GM23338 (cell line): ENCODE measurements around the gene PLD5. TPM values are rescaled to one million over a fixed set of nuclear protein-coding genes. Genes with fewer than 3 reads are reported as not detected.

ENCODE experiments used
- ATAC-seq: fragments of 200-7000 bp; cut with Tn5 transposase; 3 replicates; pipeline ENCODE4 v1.9.1; 2020
- DNase-seq: peaks from one replicate; pipeline ENCODE4 v3.0.0-alpha.2; 2015; ENCODE audit warnings: low spot score
- H2AFZ ChIP-seq: fragments of 200-600 bp; sonication (generic); 2 replicates; pipeline ENCODE4 v1.8.0; 2016; ENCODE audit warnings: antibody characterized with exemption, mild to moderate bottlenecking, moderate library complexity
- H3F3A ChIP-seq: fragments of 200-600 bp; sonication (generic); replicated peaks from 2 replicates; pipeline ENCODE4 v1.8.0; 2017; ENCODE audit warnings: antibody characterized with exemption, mixed run types, low read depth
- H3K27ac ChIP-seq: fragments of 200-600 bp; sonication (generic); 2 replicates; pipeline ENCODE4 v1.6.1; 2016; ENCODE audit warnings: low read depth
- H3K27me3 ChIP-seq: fragments of 200-600 bp; sonication (generic); 2 replicates; pipeline ENCODE4 v1.8.0; 2016; ENCODE audit warnings: mild to moderate bottlenecking, mixed run types, moderate library complexity; ENCODE audit not compliant: insufficient read depth
- H3K36me3 ChIP-seq: fragments of 200-600 bp; sonication (generic); 2 replicates; pipeline ENCODE4 v1.8.0; 2016; ENCODE audit warnings: mild to moderate bottlenecking; ENCODE audit not compliant: insufficient read depth
- H3K4me1 ChIP-seq: fragments of 200-600 bp; sonication (generic); 2 replicates; pipeline ENCODE4 v1.8.0; 2016; ENCODE audit warnings: mild to moderate bottlenecking, moderate library complexity; ENCODE audit not compliant: insufficient read depth
- H3K4me2 ChIP-seq: fragments of 200-600 bp; sonication (generic); 2 replicates; pipeline ENCODE4 v1.7.1; 2017; ENCODE audit warnings: mixed run types
- H3K4me3 ChIP-seq: fragments of 200-600 bp; sonication (generic); 2 replicates; pipeline ENCODE4 v1.6.1; 2016; ENCODE audit warnings: mixed run types
- H3K79me2 ChIP-seq: fragments of 200-600 bp; sonication (generic); replicated peaks from 2 replicates; pipeline ENCODE4 v1.8.0; 2017; ENCODE audit warnings: mild to moderate bottlenecking; ENCODE audit not compliant: insufficient read depth
- H3K9me2 ChIP-seq: fragments of 200-600 bp; sonication (generic); 2 replicates; pipeline ENCODE4 v1.8.0; 2017; ENCODE audit not compliant: insufficient read depth
- H4K20me1 ChIP-seq: fragments of 200-600 bp; sonication (generic); replicated peaks from 2 replicates; pipeline ENCODE4 v1.8.0; 2017; ENCODE audit warnings: mild to moderate bottlenecking; ENCODE audit not compliant: insufficient read depth
- H3K27ac Mint-ChIP-seq: 2 replicates; pipeline ENCODE4 v1.8.0; 2020; ENCODE audit warnings: inconsistent platforms, mild to moderate bottlenecking, moderate library complexity, mixed read lengths
- H3K27me3 Mint-ChIP-seq: 3 replicates; pipeline ENCODE4 v1.8.0; 2022; ENCODE audit warnings: low read depth, mild to moderate bottlenecking, moderate library complexity, mixed read lengths, inconsistent platforms; ENCODE audit not compliant: insufficient read depth, poor library complexity
- H3K36me3 Mint-ChIP-seq: 3 replicates; pipeline ENCODE4 v1.8.0; 2021; ENCODE audit warnings: low read depth, mild to moderate bottlenecking, inconsistent platforms, moderate library complexity, mixed read lengths
- H3K4me1 Mint-ChIP-seq: 3 replicates; pipeline ENCODE4 v1.8.0; 2020; ENCODE audit warnings: mild to moderate bottlenecking, inconsistent platforms, mixed read lengths
- H3K4me3 Mint-ChIP-seq: 3 replicates; pipeline ENCODE4 v1.8.0; 2021; ENCODE audit warnings: moderate library complexity, mild to moderate bottlenecking, inconsistent platforms, mixed read lengths
- H3K9me3 Mint-ChIP-seq: 3 replicates; pipeline ENCODE4 v1.8.0; 2020; ENCODE audit warnings: moderate library complexity, mild to moderate bottlenecking, inconsistent platforms, mixed read lengths
- CREB1 ChIP-seq: fragments of 250-450 bp; sonication (Bioruptor Pico); IDR thresholded peaks from 2 replicates; pipeline ENCODE4 v1.5.0; 2020; ENCODE audit warnings: low read depth, mild to moderate bottlenecking, moderate library complexity
- EZH2 ChIP-seq: fragments of 200-600 bp; sonication (generic); IDR thresholded peaks from one replicate; pipeline ENCODE4 v1.8.0; 2017; ENCODE audit warnings: antibody characterized with exemption, mild to moderate bottlenecking, low read depth; ENCODE audit not compliant: unreplicated experiment
- JUNB ChIP-seq: IDR thresholded peaks from one replicate; pipeline ENCODE4 v1.6.1; 2016; ENCODE audit warnings: antibody characterized with exemption; ENCODE audit not compliant: unreplicated experiment
- NANOG ChIP-seq: IDR thresholded peaks from 2 replicates; pipeline ENCODE4 v1.6.1; 2016; ENCODE audit warnings: antibody characterized with exemption, borderline replicate concordance
- STAT1 ChIP-seq: IDR thresholded peaks from one replicate; pipeline ENCODE4 v1.6.1; 2016; ENCODE audit warnings: antibody characterized with exemption; ENCODE audit not compliant: unreplicated experiment
- ZNF114 ChIP-seq: fragments of 250-450 bp; sonication (Bioruptor Pico); IDR thresholded peaks from 2 replicates; pipeline ENCODE4 v1.5.0; 2020; ENCODE audit warnings: mild to moderate bottlenecking, moderate library complexity
- ZNF331 ChIP-seq: fragments of 250-450 bp; sonication (Bioruptor Pico); IDR thresholded peaks from 2 replicates; pipeline ENCODE4 v1.5.0; 2020; ENCODE audit warnings: low read depth, mild to moderate bottlenecking, moderate library complexity
- polyA plus RNA-seq: library from polyadenylated mRNA; unstranded; fragments of >200 nt; fragmentation: Nextera tagmentation; extraction: Ambion mirVana; gene quantifications from 2 replicates; pipeline ENCODE4 v1.2.1, GENCODE V29; 2016
- total RNA-seq: library from RNA; depleted of rRNA; stranded (reverse); fragments of >200 nt; shearing (Covaris generic); gene quantifications from 2 replicates; pipeline ENCODE4 v1.2.3, GENCODE V29; 2014
- TF ChIP-seq, protein P1 (sequence below): fragments of 250-450 bp; sonication (Bioruptor Pico); IDR thresholded peaks from 2 replicates; pipeline ENCODE4 v1.5.0; 2020; ENCODE audit warnings: mild to moderate bottlenecking, moderate library complexity
- TF ChIP-seq, protein P2 (sequence below), 2 experiments: fragments of 200-600 bp in 1 of 2; sonication (generic) in 1 of 2; conservative IDR thresholded peaks; 2 replicates each; pipeline versions ENCODE4 v1.5.1 to v1.6.1; 2016 to 2017; ENCODE audit warnings: antibody characterized with exemption in 2 of 2, low read depth in 2 of 2, mild to moderate bottlenecking in 2 of 2, moderate library complexity in 1 of 2

PLD5 gene
- total and polyA plus RNA-seq, 2 experiments from 2014 or later: 5.5 to 5.8 TPM

DNA sequence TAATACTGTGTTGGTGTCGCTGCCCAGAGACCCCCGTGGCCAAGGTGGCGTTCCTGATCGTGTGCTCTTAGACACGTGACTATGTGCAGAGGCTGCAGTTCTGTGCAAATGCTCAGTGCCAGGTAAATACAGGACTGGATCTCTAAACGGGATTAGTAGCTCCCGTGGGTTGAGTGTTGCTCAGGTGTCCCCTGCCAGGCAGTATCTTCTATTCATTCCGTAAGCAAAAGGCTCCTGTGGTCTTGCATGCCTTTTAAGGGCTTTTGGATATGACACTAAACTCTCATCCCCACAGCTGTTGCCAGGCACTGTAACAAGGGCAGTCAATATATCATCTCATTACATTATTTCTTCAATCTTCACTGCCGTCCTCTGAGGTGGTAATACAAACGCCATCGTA is 431.4 kb downstream of the PLD5 start (continued):
- TF ChIP-seq, protein P1, sequence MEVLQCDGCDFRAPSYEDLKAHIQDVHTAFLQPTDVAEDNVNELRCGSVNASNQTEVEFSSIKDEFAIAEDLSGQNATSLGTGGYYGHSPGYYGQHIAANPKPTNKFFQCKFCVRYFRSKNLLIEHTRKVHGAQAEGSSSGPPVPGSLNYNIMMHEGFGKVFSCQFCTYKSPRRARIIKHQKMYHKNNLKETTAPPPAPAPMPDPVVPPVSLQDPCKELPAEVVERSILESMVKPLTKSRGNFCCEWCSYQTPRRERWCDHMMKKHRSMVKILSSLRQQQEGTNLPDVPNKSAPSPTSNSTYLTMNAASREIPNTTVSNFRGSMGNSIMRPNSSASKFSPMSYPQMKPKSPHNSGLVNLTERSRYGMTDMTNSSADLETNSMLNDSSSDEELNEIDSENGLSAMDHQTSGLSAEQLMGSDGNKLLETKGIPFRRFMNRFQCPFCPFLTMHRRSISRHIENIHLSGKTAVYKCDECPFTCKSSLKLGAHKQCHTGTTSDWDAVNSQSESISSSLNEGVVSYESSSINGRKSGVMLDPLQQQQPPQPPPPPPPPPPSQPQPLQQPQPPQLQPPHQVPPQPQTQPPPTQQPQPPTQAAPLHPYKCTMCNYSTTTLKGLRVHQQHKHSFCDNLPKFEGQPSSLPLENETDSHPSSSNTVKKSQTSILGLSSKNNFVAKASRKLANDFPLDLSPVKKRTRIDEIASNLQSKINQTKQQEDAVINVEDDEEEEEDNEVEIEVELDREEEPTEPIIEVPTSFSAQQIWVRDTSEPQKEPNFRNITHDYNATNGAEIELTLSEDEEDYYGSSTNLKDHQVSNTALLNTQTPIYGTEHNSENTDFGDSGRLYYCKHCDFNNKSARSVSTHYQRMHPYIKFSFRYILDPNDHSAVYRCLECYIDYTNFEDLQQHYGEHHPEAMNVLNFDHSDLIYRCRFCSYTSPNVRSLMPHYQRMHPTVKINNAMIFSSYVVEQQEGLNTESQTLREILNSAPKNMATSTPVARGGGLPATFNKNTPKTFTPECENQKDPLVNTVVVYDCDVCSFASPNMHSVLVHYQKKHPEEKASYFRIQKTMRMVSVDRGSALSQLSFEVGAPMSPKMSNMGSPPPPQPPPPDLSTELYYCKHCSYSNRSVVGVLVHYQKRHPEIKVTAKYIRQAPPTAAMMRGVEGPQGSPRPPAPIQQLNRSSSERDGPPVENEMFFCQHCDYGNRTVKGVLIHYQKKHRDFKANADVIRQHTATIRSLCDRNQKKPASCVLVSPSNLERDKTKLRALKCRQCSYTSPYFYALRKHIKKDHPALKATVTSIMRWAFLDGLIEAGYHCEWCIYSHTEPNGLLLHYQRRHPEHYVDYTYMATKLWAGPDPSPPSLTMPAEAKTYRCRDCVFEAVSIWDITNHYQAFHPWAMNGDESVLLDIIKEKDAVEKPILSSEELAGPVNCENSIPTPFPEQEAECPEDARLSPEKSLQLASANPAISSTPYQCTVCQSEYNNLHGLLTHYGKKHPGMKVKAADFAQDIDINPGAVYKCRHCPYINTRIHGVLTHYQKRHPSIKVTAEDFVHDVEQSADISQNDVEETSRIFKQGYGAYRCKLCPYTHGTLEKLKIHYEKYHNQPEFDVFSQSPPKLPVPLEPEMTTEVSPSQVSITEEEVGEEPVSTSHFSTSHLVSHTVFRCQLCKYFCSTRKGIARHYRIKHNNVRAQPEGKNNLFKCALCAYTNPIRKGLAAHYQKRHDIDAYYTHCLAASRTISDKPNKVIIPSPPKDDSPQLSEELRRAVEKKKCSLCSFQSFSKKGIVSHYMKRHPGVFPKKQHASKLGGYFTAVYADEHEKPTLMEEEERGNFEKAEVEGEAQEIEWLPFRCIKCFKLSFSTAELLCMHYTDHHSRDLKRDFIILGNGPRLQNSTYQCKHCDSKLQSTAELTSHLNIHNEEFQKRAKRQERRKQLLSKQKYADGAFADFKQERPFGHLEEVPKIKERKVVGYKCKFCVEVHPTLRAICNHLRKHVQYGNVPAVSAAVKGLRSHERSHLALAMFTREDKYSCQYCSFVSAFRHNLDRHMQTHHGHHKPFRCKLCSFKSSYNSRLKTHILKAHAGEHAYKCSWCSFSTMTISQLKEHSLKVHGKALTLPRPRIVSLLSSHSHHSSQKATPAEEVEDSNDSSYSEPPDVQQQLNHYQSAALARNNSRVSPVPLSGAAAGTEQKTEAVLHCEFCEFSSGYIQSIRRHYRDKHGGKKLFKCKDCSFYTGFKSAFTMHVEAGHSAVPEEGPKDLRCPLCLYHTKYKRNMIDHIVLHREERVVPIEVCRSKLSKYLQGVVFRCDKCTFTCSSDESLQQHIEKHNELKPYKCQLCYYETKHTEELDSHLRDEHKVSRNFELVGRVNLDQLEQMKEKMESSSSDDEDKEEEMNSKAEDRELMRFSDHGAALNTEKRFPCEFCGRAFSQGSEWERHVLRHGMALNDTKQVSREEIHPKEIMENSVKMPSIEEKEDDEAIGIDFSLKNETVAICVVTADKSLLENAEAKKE (CRISPR knock-in tag): no peak
- no peak for TF ChIP-seq ZNF114 (CRISPR knock-in tag)
- no peak for TF ChIP-seq JUNB
- TF ChIP-seq, protein P2, sequence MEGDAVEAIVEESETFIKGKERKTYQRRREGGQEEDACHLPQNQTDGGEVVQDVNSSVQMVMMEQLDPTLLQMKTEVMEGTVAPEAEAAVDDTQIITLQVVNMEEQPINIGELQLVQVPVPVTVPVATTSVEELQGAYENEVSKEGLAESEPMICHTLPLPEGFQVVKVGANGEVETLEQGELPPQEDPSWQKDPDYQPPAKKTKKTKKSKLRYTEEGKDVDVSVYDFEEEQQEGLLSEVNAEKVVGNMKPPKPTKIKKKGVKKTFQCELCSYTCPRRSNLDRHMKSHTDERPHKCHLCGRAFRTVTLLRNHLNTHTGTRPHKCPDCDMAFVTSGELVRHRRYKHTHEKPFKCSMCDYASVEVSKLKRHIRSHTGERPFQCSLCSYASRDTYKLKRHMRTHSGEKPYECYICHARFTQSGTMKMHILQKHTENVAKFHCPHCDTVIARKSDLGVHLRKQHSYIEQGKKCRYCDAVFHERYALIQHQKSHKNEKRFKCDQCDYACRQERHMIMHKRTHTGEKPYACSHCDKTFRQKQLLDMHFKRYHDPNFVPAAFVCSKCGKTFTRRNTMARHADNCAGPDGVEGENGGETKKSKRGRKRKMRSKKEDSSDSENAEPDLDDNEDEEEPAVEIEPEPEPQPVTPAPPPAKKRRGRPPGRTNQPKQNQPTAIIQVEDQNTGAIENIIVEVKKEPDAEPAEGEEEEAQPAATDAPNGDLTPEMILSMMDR (conservative IDR thresholded peaks at IDR 0.05; ENCODE audit: low read depth in 2 of 2): no peak

DNA sequence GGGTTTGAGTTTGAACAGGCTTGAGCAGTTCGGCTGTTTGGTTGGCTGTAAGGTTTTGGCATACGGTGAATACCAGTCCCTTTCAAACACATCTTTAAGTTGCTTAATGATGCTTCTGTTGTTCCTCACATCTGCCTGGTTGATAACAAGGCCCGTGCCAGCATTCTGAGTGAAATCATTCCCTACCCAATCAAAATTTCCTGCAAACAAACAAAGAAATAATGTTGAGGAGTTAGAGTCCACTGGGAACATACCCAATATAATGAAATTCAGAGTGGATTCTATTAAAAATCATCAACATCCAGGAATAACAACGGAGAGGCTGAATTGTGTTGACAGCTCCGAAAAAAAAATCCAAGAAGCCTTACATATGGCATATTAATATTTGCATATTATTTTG is 434.6 kb downstream of the PLD5 start:
- no peak overlapping the region for H2AFZ ChIP-seq
- no peak for DNase-seq
- Mint-ChIP-seq H3K36me3 (no peaks in the 10 kb centered on the region), H3K4me3 (no peak overlapping the region), H3K4me1 (peaks cover 21% of the 10 kb centered on the region), H3K9me3 (no peaks in the 10 kb centered on the region), H3K27me3 (peaks cover 2% of the 10 kb centered on the region), H3K27ac (no peak overlapping the region)
- H3K4me1 ChIP-seq: peaks cover 7% of the 10 kb centered on the region
- no peak for ATAC-seq
- no peaks in the 10 kb centered on the region for H3K27me3 ChIP-seq
- H3K4me3 ChIP-seq: no peak overlapping the region
- H4K20me1 ChIP-seq: no peaks in the 10 kb centered on the region
- H3K79me2 ChIP-seq: no peaks in the 10 kb centered on the region
- no peaks in the 10 kb centered on the region for H3K9me2 ChIP-seq
- no peaks in the 10 kb centered on the region for H3K36me3 ChIP-seq
- H3F3A ChIP-seq: no peaks in the 10 kb centered on the region
- no peak overlapping the region for H3K27ac ChIP-seq
- no peak overlapping the region for H3K4me2 ChIP-seq
- TF ChIP-seq NANOG (no peak), ZNF331 (CRISPR knock-in tag) (no peak), EZH2 (no peak), STAT1 (no peak), CREB1 (no peak)
- TF ChIP-seq, protein P1 (CRISPR knock-in tag): no peak
